ENCODE measurements around the gene ANGPTL5.

The ANGPTL5 gene

DNA sequence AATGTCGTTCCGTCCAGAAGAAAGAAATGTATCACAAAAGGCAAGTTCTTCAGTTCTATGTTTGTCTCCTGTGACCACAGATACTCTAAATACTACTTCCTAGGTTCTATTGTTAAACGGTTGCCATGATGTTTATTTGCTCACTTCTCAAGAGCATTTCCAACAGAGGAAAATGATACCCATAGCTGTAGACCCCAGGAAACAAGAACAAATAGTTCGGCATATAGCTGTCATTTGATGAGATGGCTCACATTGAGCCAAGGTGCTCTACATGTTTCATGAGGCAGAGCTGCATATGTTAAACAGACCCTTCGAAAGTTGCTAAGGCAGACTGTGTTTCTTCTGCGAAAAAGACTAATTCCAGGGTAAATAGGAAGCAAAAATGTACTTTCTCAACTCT lies 15.4 kb upstream of the ANGPTL5 start:
- TF ChIP-seq POLR2AphosphoS5 (IDR thresholded peaks at IDR 0.05; ENCODE audit: low read depth, low read length), result no peak
- TF ChIP-seq FOXP2 (optimal IDR thresholded peaks at IDR 0.05; ENCODE audit: borderline replicate concordance, extremely low read depth, extremely low read length, insufficient read depth), result no peak
- TF ChIP-seq, protein P1, sequence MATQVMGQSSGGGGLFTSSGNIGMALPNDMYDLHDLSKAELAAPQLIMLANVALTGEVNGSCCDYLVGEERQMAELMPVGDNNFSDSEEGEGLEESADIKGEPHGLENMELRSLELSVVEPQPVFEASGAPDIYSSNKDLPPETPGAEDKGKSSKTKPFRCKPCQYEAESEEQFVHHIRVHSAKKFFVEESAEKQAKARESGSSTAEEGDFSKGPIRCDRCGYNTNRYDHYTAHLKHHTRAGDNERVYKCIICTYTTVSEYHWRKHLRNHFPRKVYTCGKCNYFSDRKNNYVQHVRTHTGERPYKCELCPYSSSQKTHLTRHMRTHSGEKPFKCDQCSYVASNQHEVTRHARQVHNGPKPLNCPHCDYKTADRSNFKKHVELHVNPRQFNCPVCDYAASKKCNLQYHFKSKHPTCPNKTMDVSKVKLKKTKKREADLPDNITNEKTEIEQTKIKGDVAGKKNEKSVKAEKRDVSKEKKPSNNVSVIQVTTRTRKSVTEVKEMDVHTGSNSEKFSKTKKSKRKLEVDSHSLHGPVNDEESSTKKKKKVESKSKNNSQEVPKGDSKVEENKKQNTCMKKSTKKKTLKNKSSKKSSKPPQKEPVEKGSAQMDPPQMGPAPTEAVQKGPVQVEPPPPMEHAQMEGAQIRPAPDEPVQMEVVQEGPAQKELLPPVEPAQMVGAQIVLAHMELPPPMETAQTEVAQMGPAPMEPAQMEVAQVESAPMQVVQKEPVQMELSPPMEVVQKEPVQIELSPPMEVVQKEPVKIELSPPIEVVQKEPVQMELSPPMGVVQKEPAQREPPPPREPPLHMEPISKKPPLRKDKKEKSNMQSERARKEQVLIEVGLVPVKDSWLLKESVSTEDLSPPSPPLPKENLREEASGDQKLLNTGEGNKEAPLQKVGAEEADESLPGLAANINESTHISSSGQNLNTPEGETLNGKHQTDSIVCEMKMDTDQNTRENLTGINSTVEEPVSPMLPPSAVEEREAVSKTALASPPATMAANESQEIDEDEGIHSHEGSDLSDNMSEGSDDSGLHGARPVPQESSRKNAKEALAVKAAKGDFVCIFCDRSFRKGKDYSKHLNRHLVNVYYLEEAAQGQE (IDR thresholded peaks at IDR 0.05; ENCODE audit: insufficient read depth in 1 of 2, low read depth in 2 of 2, low read length in 2 of 2), result no peak
- no peak for TF ChIP-seq TAF1 (IDR thresholded peaks at IDR 0.05; ENCODE audit: borderline replicate concordance, insufficient read depth, low read length)
- TF ChIP-seq SIN3A (IDR thresholded peaks at IDR 0.05; ENCODE audit: borderline replicate concordance, insufficient read depth, low read length), result no peak

DNA sequence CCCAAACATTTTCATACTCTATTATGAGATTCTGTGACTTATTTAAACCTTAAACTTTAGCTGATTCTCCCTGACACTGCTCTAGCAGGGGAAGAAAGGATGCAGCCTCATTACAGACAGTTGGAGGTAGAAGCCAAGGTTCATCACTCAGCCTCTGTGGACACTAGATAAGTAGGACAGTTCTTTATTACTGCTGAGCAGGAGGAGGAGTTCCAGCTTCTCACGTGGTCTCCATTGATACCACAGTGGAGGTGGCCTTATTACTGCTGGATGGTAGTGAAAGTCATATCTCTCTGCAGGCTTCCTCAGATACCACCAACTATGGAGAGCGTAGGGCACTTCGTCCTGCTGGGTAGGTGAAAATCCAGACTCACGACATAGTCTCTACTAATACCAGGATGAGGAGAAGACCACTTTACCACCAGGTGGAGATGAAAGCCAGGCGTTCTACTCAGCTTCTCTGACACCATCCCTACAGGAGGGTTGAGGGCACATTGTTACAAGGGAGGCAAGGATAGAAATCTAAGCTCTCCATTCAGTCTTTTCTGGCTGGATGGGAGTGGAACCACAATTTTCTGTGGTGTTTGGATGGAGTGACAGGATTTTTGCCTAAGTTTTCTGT lies 13.1 kb upstream of the ANGPTL5 start:
- TF ChIP-seq FOXP2 (optimal IDR thresholded peaks at IDR 0.05; ENCODE audit: borderline replicate concordance, extremely low read depth, extremely low read length, insufficient read depth) (no peak), TAF1 (IDR thresholded peaks at IDR 0.05; ENCODE audit: borderline replicate concordance, insufficient read depth, low read length) (no peak), SIN3A (IDR thresholded peaks at IDR 0.05; ENCODE audit: borderline replicate concordance, insufficient read depth, low read length) (no peak), POLR2AphosphoS5 (IDR thresholded peaks at IDR 0.05; ENCODE audit: low read depth, low read length) (no peak)
- TF ChIP-seq, protein P1 (IDR thresholded peaks at IDR 0.05; ENCODE audit: insufficient read depth in 1 of 2, low read depth in 2 of 2, low read length in 2 of 2), result no peak

DNA sequence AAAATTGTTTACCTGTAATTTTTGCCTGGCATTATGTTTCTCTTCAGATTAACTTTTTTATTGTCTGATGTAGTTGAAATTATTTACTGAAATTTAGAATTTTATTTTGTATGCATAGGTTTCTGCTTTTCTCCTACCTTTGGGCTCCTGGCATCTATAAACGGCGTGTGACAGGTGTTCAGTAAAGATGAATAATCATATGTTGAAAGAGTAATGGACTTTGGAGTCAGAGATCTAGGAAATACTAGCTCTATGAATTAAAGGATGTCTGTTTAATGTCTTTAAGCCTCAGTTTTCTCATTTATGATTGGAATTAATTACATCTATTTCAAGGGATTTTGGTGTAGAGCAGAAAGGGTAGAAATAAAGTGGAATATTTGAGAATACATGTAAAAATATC lies 7.2 kb upstream of the ANGPTL5 start:
- TF ChIP-seq FOXP2 (optimal IDR thresholded peaks at IDR 0.05; ENCODE audit: borderline replicate concordance, extremely low read depth, extremely low read length, insufficient read depth), result no peak
- no peak for TF ChIP-seq POLR2AphosphoS5 (IDR thresholded peaks at IDR 0.05; ENCODE audit: low read depth, low read length)
- no peak for TF ChIP-seq SIN3A (IDR thresholded peaks at IDR 0.05; ENCODE audit: borderline replicate concordance, insufficient read depth, low read length)
- TF ChIP-seq, protein P1 (IDR thresholded peaks at IDR 0.05; ENCODE audit: insufficient read depth in 1 of 2, low read depth in 2 of 2, low read length in 2 of 2), result no peak
- no peak for TF ChIP-seq TAF1 (IDR thresholded peaks at IDR 0.05; ENCODE audit: borderline replicate concordance, insufficient read depth, low read length)

DNA sequence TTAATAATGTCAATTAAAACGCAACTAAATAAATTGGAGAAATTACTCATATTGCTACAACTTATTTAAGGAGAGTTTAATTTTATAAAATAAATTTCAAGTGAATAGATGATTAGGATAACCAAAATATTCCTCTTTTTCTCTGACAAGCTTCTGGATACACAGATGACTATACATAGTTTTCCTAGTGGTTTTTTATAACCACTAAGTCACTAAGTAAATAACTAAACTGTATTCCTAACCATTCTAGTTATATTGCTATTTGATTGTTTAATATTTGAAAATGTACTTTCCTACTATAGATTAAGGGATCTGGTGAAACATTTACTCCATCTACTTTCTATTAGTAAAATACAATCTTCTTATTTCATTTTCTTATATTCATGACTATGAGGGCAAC lies 4.7 kb upstream of the ANGPTL5 start:
- TF ChIP-seq FOXP2 (optimal IDR thresholded peaks at IDR 0.05; ENCODE audit: borderline replicate concordance, extremely low read depth, extremely low read length, insufficient read depth) (no peak), POLR2AphosphoS5 (IDR thresholded peaks at IDR 0.05; ENCODE audit: low read depth, low read length) (no peak)
- TF ChIP-seq, protein P1 (IDR thresholded peaks at IDR 0.05; ENCODE audit: insufficient read depth in 1 of 2, low read depth in 2 of 2, low read length in 2 of 2), result no peak

- TF ChIP-seq TAF1 (IDR thresholded peaks at IDR 0.05; ENCODE audit: borderline replicate concordance, insufficient read depth, low read length) (no peak), FOXP2 (optimal IDR thresholded peaks at IDR 0.05; ENCODE audit: borderline replicate concordance, extremely low read depth, extremely low read length, insufficient read depth) (no peak), SIN3A (IDR thresholded peaks at IDR 0.05; ENCODE audit: borderline replicate concordance, insufficient read depth, low read length) (no peak), POLR2AphosphoS5 (IDR thresholded peaks at IDR 0.05; ENCODE audit: low read depth, low read length) (no peak)
- TF ChIP-seq, protein P1 (IDR thresholded peaks at IDR 0.05; ENCODE audit: insufficient read depth in 1 of 2, low read depth in 2 of 2, low read length in 2 of 2), result no peak
Observed at GRCh38 chr11:101917226-101917625, 904 bp upstream of the ANGPTL5 start.
